GM21717 (cell line): ENCODE measurements around the gene PIGU.
"Not testable (repeated sequence)": the region's sequence is repeated elsewhere in the genome, so short reads cannot be mapped to it uniquely, and the experiment has no call there.

Experiments used
- ATAC-seq: cut with Tn5 transposase; IDR thresholded peaks from one replicate; pipeline ENCODE4 v1.9.1; 2021; ENCODE audit warnings: mild to moderate bottlenecking, moderate library complexity; ENCODE audit not compliant: unreplicated experiment

PIGU gene

GRCh38 chr20:34624629-34625028 lies 52.3 kb downstream of the PIGU start:
- no peak for ATAC-seq

DNA sequence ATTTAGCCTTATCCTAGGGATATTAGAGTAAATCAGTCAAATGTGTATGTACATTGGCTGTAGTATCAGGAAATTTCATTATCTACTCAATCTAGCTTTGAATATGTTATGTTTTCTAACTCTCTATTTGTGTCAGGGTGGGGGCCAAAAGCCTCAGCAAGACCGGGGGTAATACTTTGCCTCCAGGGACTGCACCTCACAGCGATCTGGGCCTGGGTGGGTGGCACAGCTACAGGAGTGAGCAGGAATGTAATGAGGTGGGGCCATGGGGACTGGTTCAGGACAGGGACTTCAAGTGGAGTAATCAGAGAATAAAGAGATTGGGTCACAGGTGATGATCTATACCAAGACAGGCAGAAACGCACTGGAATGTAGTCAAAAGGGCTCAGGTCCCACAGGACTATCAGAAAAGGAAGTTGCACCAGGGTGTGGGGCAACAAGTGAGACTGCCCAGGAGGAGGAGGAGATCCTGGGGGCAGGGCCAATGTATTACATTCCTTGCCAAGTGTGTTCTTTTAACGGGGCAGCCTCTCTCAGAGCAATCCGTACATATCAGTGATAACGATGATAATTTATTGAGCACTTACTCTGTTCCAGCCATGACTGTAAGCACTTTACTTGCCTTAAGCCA lies 54.0 kb downstream of the PIGU start:
- no peak for ATAC-seq

GRCh38 chr20:34621383-34622367 lies 55.2 kb downstream of the PIGU start:
- no peak for ATAC-seq

- ATAC-seq: no peak
Measured at GRCh38 chr20:34621036-34621343, 55.9 kb downstream of the PIGU start.

GRCh38 chr20:34618676-34619075 lies 58.2 kb downstream of the PIGU start:
- no peak for ATAC-seq

DNA sequence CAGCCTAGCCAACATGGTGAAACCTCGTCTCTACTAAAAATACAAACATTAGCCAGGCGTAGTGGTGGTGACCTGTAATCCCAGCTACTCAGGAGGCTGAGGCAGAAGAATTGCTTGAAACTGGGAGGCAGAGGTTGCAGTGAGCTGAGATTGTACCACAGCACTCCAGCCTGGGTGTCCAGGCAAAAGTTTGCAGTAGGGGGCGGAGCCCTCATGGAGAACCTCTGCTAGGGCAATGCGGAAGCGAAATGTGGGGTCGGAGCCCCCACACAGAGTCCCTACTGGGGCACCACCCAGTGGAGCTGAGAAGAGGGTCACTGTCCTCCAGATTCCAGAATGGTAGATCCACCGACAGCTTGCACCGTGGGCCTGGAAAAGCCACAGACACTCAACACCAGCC lies 60.0 kb downstream of the PIGU start:
- ATAC-seq: not testable (repeated sequence)

- ATAC-seq: no peak
Measured at GRCh38 chr20:34615477-34615876, 61.4 kb downstream of the PIGU start.

DNA sequence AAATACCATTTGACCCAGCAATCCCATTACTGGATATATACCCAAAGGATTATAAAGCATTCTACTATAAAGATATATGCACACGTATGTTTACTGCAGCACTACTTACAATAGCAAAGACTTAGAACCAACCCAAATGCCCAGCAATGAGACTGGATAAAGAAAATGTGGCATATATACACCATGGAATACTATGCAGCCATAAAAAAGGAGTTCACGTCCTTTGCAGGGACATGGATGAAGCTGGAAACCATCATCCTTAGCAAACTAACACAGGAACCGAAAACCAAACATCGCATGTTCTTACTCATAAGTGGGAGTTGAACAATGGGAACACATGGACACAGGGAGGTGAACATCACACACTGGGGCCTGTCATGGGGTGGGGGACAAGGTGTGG lies 64.9 kb downstream of the PIGU start:
- not testable (repeated sequence) for ATAC-seq

DNA sequence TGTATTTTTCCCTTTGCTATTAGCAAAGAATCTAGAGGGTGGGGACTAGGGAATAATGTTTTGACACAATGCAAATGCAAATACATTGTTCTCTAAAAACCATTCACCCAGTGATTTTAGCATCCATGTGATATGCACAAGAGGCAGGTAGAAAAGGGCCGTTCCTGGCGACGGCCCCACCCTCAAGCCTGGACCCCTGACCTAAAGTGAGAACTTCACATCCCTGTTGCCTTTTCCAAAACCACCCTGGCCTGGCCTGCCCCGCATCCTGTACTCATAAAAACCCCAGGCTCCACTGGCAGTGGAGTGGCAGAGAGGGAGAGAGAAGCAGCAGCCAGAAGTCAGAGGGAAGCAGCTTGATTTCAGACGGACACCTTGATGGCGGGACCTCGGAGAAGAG lies 69.8 kb downstream of the PIGU start:
- no peak for ATAC-seq

- no peak for ATAC-seq
Measured at GRCh38 chr20:34604980-34605788, 71.7 kb downstream of the PIGU start.

- ATAC-seq: no peak
Measured at GRCh38 chr20:34600892-34601653, 75.8 kb downstream of the PIGU start.

DNA sequence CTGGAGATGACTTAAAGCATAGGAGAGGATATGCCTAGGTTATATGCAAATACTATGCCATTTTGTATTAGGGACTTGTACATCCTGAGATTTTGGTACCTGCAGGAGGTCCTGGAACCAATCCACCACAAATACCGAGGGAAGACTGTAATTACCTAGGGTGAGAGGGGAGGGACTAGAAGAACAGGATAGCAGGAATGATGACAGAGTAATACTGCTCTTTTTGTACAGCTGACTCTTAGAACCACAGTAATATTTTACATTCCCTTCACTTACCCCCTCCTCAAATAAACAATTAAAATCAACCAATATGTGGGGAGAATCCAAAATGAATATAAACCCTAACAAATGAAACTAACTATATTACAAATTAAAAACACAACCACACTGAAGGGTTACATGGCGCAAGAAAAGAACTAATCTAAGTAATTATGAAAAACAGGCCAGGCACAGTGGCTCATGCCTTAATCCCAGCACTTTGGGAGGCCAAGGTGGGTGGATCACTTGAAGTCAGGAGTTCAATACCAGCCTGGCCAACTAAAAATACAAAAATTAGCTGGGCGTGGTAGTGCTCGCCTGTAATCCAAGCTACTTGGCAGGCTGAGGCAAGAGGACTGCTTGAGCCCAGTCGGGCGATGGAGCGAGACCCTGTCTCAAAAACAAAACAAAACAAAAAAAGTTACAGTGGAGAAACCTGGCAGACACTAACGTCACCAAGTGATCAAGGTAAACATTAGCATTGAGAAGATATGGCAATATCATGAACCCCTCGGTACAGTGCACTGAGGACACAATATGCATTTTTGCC lies 81.3 kb downstream of the PIGU start:
- ATAC-seq: no peak

GRCh38 chr20:34586488-34587163 lies 90.3 kb downstream of the PIGU start:
- ATAC-seq: no peak

GRCh38 chr20:34585019-34585418 lies 91.9 kb downstream of the PIGU start:
- ATAC-seq: no peak

DNA sequence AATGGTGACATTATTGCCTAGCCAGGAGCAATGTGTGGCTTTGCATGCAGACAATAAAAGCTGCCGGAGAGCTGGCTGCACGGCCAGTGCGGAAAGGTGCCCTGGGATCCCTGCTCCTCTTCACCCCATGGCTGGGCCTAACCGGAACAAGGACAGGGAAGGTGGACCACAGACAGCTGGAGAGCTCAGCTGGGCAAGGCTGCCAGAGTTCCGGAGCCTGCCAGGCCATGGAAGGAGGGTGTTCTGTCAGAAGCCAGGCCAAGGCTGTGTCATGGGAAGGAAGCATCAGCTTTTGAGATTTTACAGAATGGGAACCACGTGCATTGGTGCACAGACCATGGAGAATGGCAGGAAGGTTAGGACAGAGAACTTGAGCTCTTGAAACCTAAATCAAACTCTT lies 93.3 kb downstream of the PIGU start:
- ATAC-seq: no peak

DNA sequence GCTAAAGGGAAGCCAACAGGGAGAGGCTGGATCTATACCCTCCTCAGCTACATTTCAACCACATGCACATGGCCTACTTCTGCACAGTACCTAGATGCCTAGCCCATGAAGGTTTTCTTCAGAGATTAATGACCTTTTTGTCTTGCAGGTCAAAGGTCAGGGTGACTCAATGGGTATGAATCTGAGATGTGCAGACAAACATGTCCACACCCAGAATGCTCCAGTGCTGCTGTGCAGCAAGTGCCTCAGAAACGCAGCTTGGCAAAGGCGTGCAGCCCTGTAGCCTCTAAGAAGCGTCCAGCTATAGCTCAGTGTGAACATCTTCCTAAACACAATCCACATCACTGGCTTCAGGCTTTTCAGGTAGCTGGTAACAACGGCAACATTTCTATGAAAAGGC lies 94.0 kb downstream of the PIGU start:
- ATAC-seq: no peak

- ATAC-seq: no peak
Measured at GRCh38 chr20:34582221-34582620, 94.7 kb downstream of the PIGU start.

DNA sequence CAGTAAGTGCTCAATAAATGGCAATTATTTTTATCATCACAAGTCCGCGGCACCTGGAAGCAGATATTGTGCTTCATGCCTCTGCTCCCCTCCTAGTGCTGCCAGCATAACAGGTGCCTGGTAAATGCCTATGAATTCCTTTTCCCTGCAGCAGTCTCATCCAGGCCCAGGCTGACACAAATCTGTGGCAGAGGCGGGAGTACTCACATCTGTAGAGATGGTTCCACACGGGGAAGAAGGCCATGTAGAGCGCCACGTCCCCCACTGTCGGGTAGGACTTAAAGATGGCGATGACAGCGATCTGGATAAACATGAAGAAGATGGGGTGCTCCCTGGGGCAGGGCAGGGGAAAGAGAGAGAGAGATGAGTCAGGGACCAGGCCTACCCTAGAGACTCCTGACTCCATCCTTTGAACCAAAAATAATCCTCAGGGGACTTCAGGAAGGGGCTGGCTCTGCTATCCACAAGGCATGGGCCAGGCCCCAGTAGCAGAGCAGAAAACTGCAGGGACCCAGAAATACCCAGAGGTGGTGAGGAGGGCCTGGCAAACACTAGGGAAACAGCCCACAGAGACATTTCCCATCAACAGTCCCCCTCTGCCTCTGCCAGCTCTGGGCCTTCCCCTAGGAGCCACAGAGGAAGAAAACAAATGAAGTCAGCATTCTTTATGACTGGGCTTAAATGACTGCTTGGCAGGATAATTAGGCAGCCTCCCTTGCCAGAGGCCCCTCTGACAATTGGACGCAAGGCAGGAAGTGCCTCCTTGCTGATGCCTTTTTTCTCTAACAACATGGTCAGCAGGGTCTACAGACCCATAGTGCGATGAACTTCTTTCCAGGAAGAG lies 95.3 kb downstream of the PIGU start:
- ATAC-seq: no peak
